Measurements from ENCODE around the gene CXXC1. TPM values are rescaled to one million over a fixed set of nuclear protein-coding genes. Genes with fewer than 3 reads are reported as not detected.

Gene CXXC1
- total RNA-seq, 2 experiments from 2014 or later = 54.4 to 97.4 TPM

DNA sequence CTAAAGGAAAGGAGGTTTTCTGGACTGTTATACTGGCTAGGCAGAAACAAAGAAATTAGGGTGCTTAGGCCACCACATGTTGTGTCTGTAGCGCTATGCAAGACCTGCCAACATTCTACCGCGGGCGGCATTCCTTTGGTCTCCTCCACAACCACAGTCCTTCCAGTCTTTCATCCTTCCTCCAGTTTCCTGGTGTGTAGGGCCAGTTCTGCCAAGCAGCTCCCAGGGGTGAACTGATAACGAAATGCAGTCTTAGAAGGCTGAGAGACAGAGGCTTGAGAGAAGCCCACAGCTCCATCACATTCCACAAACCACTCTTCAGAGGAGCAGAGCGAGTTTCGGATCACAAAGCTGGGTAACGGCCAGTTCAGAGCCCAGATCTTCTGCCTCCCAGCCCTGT is 19.5 kb upstream of the CXXC1 start:
- intact Hi-C loops (cut with micrococcal nuclease; ENCODE audit: unreplicated experiment) = loop anchor here (2.0 kb wide), 1 partner anchor 20 kb away; the partner anchor contains the start of gene CXXC1
- no peaks in the 10 kb centered on the region for H3K79me2 ChIP-seq (ENCODE audit: insufficient read depth, low read depth, low read length)
- TF ChIP-seq, protein P1, sequence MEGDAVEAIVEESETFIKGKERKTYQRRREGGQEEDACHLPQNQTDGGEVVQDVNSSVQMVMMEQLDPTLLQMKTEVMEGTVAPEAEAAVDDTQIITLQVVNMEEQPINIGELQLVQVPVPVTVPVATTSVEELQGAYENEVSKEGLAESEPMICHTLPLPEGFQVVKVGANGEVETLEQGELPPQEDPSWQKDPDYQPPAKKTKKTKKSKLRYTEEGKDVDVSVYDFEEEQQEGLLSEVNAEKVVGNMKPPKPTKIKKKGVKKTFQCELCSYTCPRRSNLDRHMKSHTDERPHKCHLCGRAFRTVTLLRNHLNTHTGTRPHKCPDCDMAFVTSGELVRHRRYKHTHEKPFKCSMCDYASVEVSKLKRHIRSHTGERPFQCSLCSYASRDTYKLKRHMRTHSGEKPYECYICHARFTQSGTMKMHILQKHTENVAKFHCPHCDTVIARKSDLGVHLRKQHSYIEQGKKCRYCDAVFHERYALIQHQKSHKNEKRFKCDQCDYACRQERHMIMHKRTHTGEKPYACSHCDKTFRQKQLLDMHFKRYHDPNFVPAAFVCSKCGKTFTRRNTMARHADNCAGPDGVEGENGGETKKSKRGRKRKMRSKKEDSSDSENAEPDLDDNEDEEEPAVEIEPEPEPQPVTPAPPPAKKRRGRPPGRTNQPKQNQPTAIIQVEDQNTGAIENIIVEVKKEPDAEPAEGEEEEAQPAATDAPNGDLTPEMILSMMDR (conservative IDR thresholded peaks at IDR 0.05; ENCODE audit: low read length) = no peak
- no peaks in the 10 kb centered on the region for H4K20me1 ChIP-seq (ENCODE audit: insufficient read depth, low read length)
- H3K9me3 ChIP-seq (ENCODE audit: low read length) = peaks cover 8% of the 10 kb centered on the region; the same call in 1 of the 2 replicates
- peak overlapping the region; percentile 38; the same call in 1 of the 2 replicates for H2AFZ ChIP-seq (ENCODE audit: low read length)
- H3K9me2 ChIP-seq (ENCODE audit: insufficient read depth, low read length) = no peaks in the 10 kb centered on the region
- CTCF ChIA-PET (ENCODE audit: unreplicated experiment) = no interaction called here
- POLR2A ChIA-PET = interaction anchor here (1.2 to 1.6 kb wide), 3 partner anchors 13 to 18 kb away, joined by 4 to 7 read pairs (median 5); no protein-coding TSS in a partner anchor
- peak overlapping the region; percentile 55 for H3K4me3 ChIP-seq (ENCODE audit: low read depth, low read length, poor library complexity, severe bottlenecking)
- no peaks in the 10 kb centered on the region; the same call in 1 of the 2 replicates for H3K36me3 ChIP-seq (ENCODE audit: insufficient read depth, low read length)
- H3K4me1 ChIP-seq (ENCODE audit: insufficient read depth, low read length, poor library complexity, severe bottlenecking) = peaks cover 31% of the 10 kb centered on the region
- BruUV-seq (replicated peaks) = no TSS peak
- H3K4me2 ChIP-seq (ENCODE audit: low read length) = peak overlapping the region; percentile 71
- DNase-seq (ENCODE audit: low spot score) = no peak
- peak overlapping the region; percentile 80 for H3K27ac ChIP-seq (ENCODE audit: low read depth, low read length, poor library complexity, severe bottlenecking)

DNA sequence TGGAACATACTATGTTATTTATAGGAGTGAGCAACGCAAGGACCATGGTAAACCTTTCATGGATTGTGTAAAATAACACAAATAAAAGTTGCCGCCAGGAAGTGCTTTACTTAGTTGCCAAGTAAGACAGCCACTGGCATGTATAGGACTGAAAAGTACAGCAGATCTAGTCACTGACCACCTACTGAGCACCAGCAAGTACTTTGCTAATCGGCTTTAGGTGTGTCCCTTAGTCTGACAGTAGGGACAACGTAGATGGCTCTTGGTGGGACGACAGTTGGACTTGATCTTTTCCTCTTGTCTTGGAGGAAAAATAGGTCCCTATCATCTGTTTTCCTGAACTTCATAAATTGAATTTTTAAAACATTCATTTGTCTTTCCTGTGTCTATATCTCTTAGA is 13.6 kb upstream of the CXXC1 start:
- POLR2A ChIA-PET = no interaction called here
- H2AFZ ChIP-seq (ENCODE audit: low read length) = no peak overlapping the region
- H4K20me1 ChIP-seq (ENCODE audit: insufficient read depth, low read length) = no peaks in the 10 kb centered on the region
- no TSS peak for BruUV-seq (replicated peaks)
- no peak for TF ChIP-seq EZH2phosphoT487 (IDR thresholded peaks at IDR 0.05; ENCODE audit: borderline replicate concordance, low read depth, low read length)
- TF ChIP-seq, protein P1 (conservative IDR thresholded peaks at IDR 0.05; ENCODE audit: low read length) = no peak
- no peak overlapping the region for H3K4me3 ChIP-seq (ENCODE audit: low read depth, low read length, poor library complexity, severe bottlenecking)
- H3K9me3 ChIP-seq (ENCODE audit: low read length) = peaks cover 8% of the 10 kb centered on the region; the same call in 1 of the 2 replicates
- DNase-seq (ENCODE audit: low spot score) = no peak
- intact Hi-C loops (cut with micrococcal nuclease; ENCODE audit: unreplicated experiment) = no loop called here
- H3K27ac ChIP-seq (ENCODE audit: low read depth, low read length, poor library complexity, severe bottlenecking) = no peak overlapping the region
- CTCF ChIA-PET (ENCODE audit: unreplicated experiment) = no interaction called here
- no peaks in the 10 kb centered on the region for H3K79me2 ChIP-seq (ENCODE audit: insufficient read depth, low read depth, low read length)
- H3K36me3 ChIP-seq (ENCODE audit: insufficient read depth, low read length) = no peaks in the 10 kb centered on the region; the same call in 1 of the 2 replicates
- no peaks in the 10 kb centered on the region for H3K9me2 ChIP-seq (ENCODE audit: insufficient read depth, low read length)
- H3K4me1 ChIP-seq (ENCODE audit: insufficient read depth, low read length, poor library complexity, severe bottlenecking) = peaks cover 10% of the 10 kb centered on the region
- no peak overlapping the region for H3K4me2 ChIP-seq (ENCODE audit: low read length)

DNA sequence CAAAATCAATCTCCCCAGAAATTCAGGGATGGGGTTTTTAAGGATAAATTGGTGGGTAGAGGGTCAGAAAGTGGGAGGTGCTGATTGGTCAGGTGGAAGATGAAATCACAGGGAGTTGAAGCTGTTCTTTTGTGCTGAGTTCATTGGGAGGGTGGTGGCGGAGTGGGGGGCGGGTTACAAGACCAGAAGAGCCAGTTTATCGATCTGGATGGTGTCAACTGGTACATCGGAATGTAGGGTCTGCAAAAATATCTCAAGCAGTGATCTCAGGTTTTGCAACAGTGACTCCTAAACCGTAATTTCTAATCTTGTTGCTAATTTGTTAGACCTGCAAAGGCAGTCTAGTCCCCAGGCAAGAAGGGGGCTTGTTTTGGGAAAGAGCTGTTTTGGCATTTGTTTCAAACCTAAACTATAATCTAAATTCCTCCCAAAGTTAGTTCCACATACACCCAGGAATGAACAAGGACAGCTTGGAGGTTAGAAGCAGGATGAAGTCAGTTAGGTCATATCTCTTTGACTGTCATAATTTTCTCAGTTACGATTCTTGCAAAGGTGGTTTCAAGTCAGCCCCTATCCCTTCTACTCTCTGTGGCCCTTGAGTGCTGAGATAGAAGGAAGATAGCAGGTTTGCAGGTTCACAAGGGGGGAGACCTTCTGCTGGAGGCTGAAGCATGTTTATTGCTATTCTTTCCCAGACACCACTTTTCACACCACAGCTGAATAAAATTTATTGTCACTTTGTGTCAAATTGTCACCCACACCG is 12.3 kb upstream of the CXXC1 start:
- Histone ChIP-seq H3K79me2 (ENCODE audit: insufficient read depth, low read depth, low read length) (no peaks in the 10 kb centered on the region), H4K20me1 (ENCODE audit: insufficient read depth, low read length) (no peaks in the 10 kb centered on the region), H3K9me2 (ENCODE audit: insufficient read depth, low read length) (no peaks in the 10 kb centered on the region), H3K4me2 (ENCODE audit: low read length) (no peak overlapping the region), H3K27ac (ENCODE audit: low read depth, low read length, poor library complexity, severe bottlenecking) (no peak overlapping the region), H3K9me3 (ENCODE audit: low read length) (no peaks in the 10 kb centered on the region), H2AFZ (ENCODE audit: low read length) (no peak overlapping the region), H3K4me1 (ENCODE audit: insufficient read depth, low read length, poor library complexity, severe bottlenecking) (peaks cover 10% of the 10 kb centered on the region), H3K4me3 (ENCODE audit: low read depth, low read length, poor library complexity, severe bottlenecking) (no peak overlapping the region), H3K36me3 (ENCODE audit: insufficient read depth, low read length) (no peaks in the 10 kb centered on the region; the same call in 1 of the 2 replicates)
- intact Hi-C loops (cut with micrococcal nuclease; ENCODE audit: unreplicated experiment) = no loop called here
- TF ChIP-seq, protein P1 (conservative IDR thresholded peaks at IDR 0.05; ENCODE audit: low read length) = no peak
- TF ChIP-seq EZH2phosphoT487 (IDR thresholded peaks at IDR 0.05; ENCODE audit: borderline replicate concordance, low read depth, low read length) = no peak
- BruUV-seq (replicated peaks) = no TSS peak
- ChIA-PET CTCF (ENCODE audit: unreplicated experiment) (no interaction called here), POLR2A (no interaction called here)
- no peak for DNase-seq (ENCODE audit: low spot score)

Measured in OCI-LY7 (cell line).